Panc1 (cell line): Measurements from ENCODE around the gene RAB22A. TPM values are rescaled to one million over a fixed set of nuclear protein-coding genes. Genes with fewer than 3 reads are reported as not detected.

Experiments
- ATAC-seq: fragments of 200-7000 bp; cut with Tn5 transposase; 2 replicates; pipeline ENCODE4 v1.9.1; 2020; ENCODE audit warnings: mild to moderate bottlenecking, moderate library complexity
- BruUV-seq: library from RNA; stranded (reverse); fragments of 400-500 nt; replicated peaks from 2 replicates; lab custom pipeline; 2021; lab: Mats Ljungman, UMichigan
- CTCF ChIA-PET: fragments of 300-600 bp; sonication (Branson Sonifier 250); formaldehyde crosslinking; loops from one replicate; lab custom pipeline; 2022; ENCODE audit warnings: antibody characterized with exemption; lab: Charles Lee
- POLR2A ChIA-PET: fragments of 300-600 bp; sonication (Branson Sonifier 250); formaldehyde crosslinking; loops from one replicate; lab custom pipeline; 2022; ENCODE audit warnings: antibody characterized with exemption; lab: Charles Lee
- DNase-seq: peaks from one replicate; pipeline ENCODE4 v3.0.0-alpha.2; 2010; ENCODE audit warnings: low read depth, low spot score
- H3K27ac ChIP-seq: 2 replicates; pipeline ENCODE4 v1.5.1; 2011; ENCODE audit warnings: mild to moderate bottlenecking, low read length, inconsistent platforms
- H3K27me3 ChIP-seq: fragments of 200-500 bp; sonication (Bioruptor generic); 2 replicates; pipeline ENCODE4 v1.6.0; 2014; ENCODE audit warnings: low read length, inconsistent platforms; ENCODE audit not compliant: control insufficient read depth, insufficient read depth
- H3K36me3 ChIP-seq: fragments of 200-500 bp; sonication (Bioruptor generic); 2 replicates; pipeline ENCODE4 v1.5.1; 2014; ENCODE audit warnings: inconsistent platforms, mild to moderate bottlenecking, low read length, moderate library complexity; ENCODE audit not compliant: control insufficient read depth, insufficient read depth
- H3K4me1 ChIP-seq: 2 replicates; pipeline ENCODE4 v1.5.1; 2011; ENCODE audit warnings: inconsistent platforms, mild to moderate bottlenecking, low read length, moderate library complexity; ENCODE audit not compliant: control insufficient read depth, insufficient read depth
- H3K4me3 ChIP-seq, 2 experiments: 2 replicates each; pipeline ENCODE4 v1.5.1; 2011 to 2012; ENCODE audit warnings: low read depth in 2 of 2, low read length in 2 of 2, mild to moderate bottlenecking in 2 of 2, inconsistent platforms in 1 of 2, moderate library complexity in 1 of 2
- H3K9me3 ChIP-seq: fragments of 200-500 bp; sonication (Bioruptor generic); 2 replicates; pipeline ENCODE4 v1.5.1; 2014; ENCODE audit warnings: low read depth, mild to moderate bottlenecking, inconsistent platforms, low read length, moderate library complexity; ENCODE audit not compliant: control insufficient read depth, insufficient read depth
- CTCF ChIP-seq: fragments of 450-650 bp; IDR thresholded peaks from 2 replicates; pipeline ENCODE4 v1.5.1; 2017; ENCODE audit warnings: mild to moderate bottlenecking
- POLR2AphosphoS5 ChIP-seq: IDR thresholded peaks from 2 replicates; pipeline ENCODE4 v1.6.1; 2012; ENCODE audit warnings: mild to moderate bottlenecking, low read depth, low read length, moderate library complexity
- REST ChIP-seq, 2 experiments: IDR thresholded peaks; 2 replicates each; pipeline ENCODE4 v1.6.1; 2011 to 2012; ENCODE audit warnings: low read depth in 2 of 2, control low read depth in 1 of 2, low read length in 1 of 2, mild to moderate bottlenecking in 1 of 2, moderate library complexity in 1 of 2; ENCODE audit not compliant: insufficient read depth in 1 of 2
- SIN3A ChIP-seq: IDR thresholded peaks from 2 replicates; pipeline ENCODE4 v1.6.1; 2012; ENCODE audit warnings: low read depth, mild to moderate bottlenecking, low read length, moderate library complexity, borderline replicate concordance; ENCODE audit not compliant: insufficient read depth
- TCF7L2 ChIP-seq: IDR thresholded peaks from 2 replicates; pipeline ENCODE4 v1.6.1; 2011; ENCODE audit warnings: mild to moderate bottlenecking, low read depth, low read length, inconsistent platforms
- in situ Hi-C: cut with HindIII; loops from 2 replicates; pipeline ENCODE4 v1.10.0; 2016; ENCODE audit warnings: low sequenced_read_pairs, low pct_unique_long_range_greater_than_20kb
- intact Hi-C: fragments of 100-400 bp; cut with micrococcal nuclease; formaldehyde crosslinking; loops from one replicate; pipeline ENCODE4 v1.10.0; 2022; ENCODE audit not compliant: unreplicated experiment
- total RNA-seq: library from RNA; stranded (reverse); gene quantifications from one replicate; pipeline ENCODE4 v1.2.1, GENCODE V29; 2021; ENCODE audit not compliant: unreplicated experiment

The RAB22A gene
- total RNA-seq, 1 experiment from 2014 or later, result 21.1 TPM

- POLR2A ChIA-PET, result no interaction called here
- no peaks in the 10 kb centered on the region for H3K4me1 ChIP-seq
- DNase-seq (no peak), ATAC-seq (no peak)
- H3K27me3 ChIP-seq, result no peaks in the 10 kb centered on the region
- no peaks in the 10 kb centered on the region for H3K9me3 ChIP-seq
- in situ Hi-C loops (no loop called here), intact Hi-C loops (no loop called here)
- BruUV-seq, result no TSS peak
- H3K27ac ChIP-seq, result no peak overlapping the region
- TF ChIP-seq TCF7L2 (no peak), CTCF (no peak), REST (IDR thresholded peaks at IDR 0.05; ENCODE audit: insufficient read depth in 1 of 2, low read depth in 2 of 2, low read length in 1 of 2) (no peak), SIN3A (no peak), POLR2AphosphoS5 (no peak)
- no peaks in the 10 kb centered on the region for H3K36me3 ChIP-seq
- CTCF ChIA-PET, result no interaction called here
- no peak overlapping the region for H3K4me3 ChIP-seq
These were observed 21.2 kb downstream of the RAB22A start for GRCh38 chr20:58330687-58331086.

GRCh38 chr20:58331961-58332551 lies 22.5 kb downstream of the RAB22A start:
- TF ChIP-seq POLR2AphosphoS5, result no peak
- TF ChIP-seq CTCF, result no peak
- no peak for TF ChIP-seq SIN3A
- no peak for TF ChIP-seq REST (IDR thresholded peaks at IDR 0.05; ENCODE audit: insufficient read depth in 1 of 2, low read depth in 2 of 2, low read length in 1 of 2)
- no peak for TF ChIP-seq TCF7L2
- no TSS peak for BruUV-seq
- Histone ChIP-seq H3K9me3 (no peaks in the 10 kb centered on the region), H3K4me3 (no peak overlapping the region), H3K27me3 (no peaks in the 10 kb centered on the region), H3K36me3 (no peaks in the 10 kb centered on the region), H3K27ac (no peak overlapping the region), H3K4me1 (no peaks in the 10 kb centered on the region)
- POLR2A ChIA-PET, result no interaction called here
- CTCF ChIA-PET, result no interaction called here
- intact Hi-C loops, result no loop called here
- ATAC-seq (no peak), DNase-seq (no peak)
- in situ Hi-C loops, result no loop called here
